C4-2B (cell line): ENCODE data around the gene RBMS3.
"Not testable (repeated sequence)": the region's sequence is repeated elsewhere in the genome, so short reads cannot be mapped to it uniquely, and the experiment has no call there.

ENCODE experiments used
- H3K27ac ChIP-seq: fragments of 450-650 bp; 2 replicates; pipeline ENCODE4 v1.5.1; 2017
- CTCF ChIP-seq: fragments of 450-650 bp; conservative IDR thresholded peaks from 2 replicates; pipeline ENCODE4 v1.5.1; 2017; ENCODE audit warnings: mild to moderate bottlenecking
- ZFX ChIP-seq: fragments of 450-650 bp; IDR thresholded peaks from 2 replicates; pipeline ENCODE4 v1.6.1; 2017

Gene RBMS3

GRCh38 chr3:29348316-29348715 is 67.4 kb downstream of the RBMS3 start:
- no peak overlapping the region for H3K27ac ChIP-seq
- TF ChIP-seq CTCF (no peak), ZFX (no peak)

- TF ChIP-seq CTCF: no peak
- no peak for TF ChIP-seq ZFX
- H3K27ac ChIP-seq: no peak overlapping the region
These were observed 68.2 kb downstream of the RBMS3 start for GRCh38 chr3:29349049-29349448.

GRCh38 chr3:29353807-29354206 is 72.9 kb downstream of the RBMS3 start:
- TF ChIP-seq ZFX (no peak), CTCF (no peak)
- no peak overlapping the region for H3K27ac ChIP-seq

GRCh38 chr3:29354894-29355293 is 74.0 kb downstream of the RBMS3 start:
- TF ChIP-seq ZFX (no peak), CTCF (no peak)
- H3K27ac ChIP-seq: no peak overlapping the region

- TF ChIP-seq CTCF (no peak), ZFX (no peak)
- no peak overlapping the region for H3K27ac ChIP-seq
These were observed 75.2 kb downstream of the RBMS3 start for GRCh38 chr3:29356062-29356461.

GRCh38 chr3:29360289-29360688 is 79.4 kb downstream of the RBMS3 start:
- not testable (repeated sequence) for H3K27ac ChIP-seq

- no peak overlapping the region for H3K27ac ChIP-seq
- TF ChIP-seq CTCF (no peak), ZFX (no peak)
These were observed 82.2 kb downstream of the RBMS3 start for GRCh38 chr3:29363110-29363509.

GRCh38 chr3:29370021-29370420 is 89.2 kb downstream of the RBMS3 start:
- TF ChIP-seq ZFX: no peak
- TF ChIP-seq CTCF: no peak

More at GRCh38 chr3:29370021-29370420, 89.2 kb downstream of the RBMS3 start:
- no peak overlapping the region for H3K27ac ChIP-seq
